Endothelial cell of umbilical vein (primary cell): Measurements from ENCODE around the gene SAMD4A. TPM values are rescaled to one million over a fixed set of nuclear protein-coding genes. Genes with fewer than 3 reads are reported as not detected.

Experiments
- BruUV-seq: library from RNA; stranded (reverse); fragments of 400-500 nt; replicated peaks from 2 replicates; lab custom pipeline; 2021; lab: Mats Ljungman, UMichigan
- CTCF ChIA-PET: fragments of 300-600, 350-600 bp; sonication (Branson Sonifier 250); formaldehyde crosslinking; loops from one replicate; lab custom pipeline; 2021; ENCODE audit warnings: antibody characterized with exemption, inconsistent platforms; lab: Charles Lee
- POLR2A ChIA-PET: fragments of 300-600, 350-600 bp; sonication (Branson Sonifier 250); formaldehyde crosslinking; loops from one replicate; lab custom pipeline; 2021; ENCODE audit warnings: antibody characterized with exemption, inconsistent platforms; lab: Charles Lee
- DNase-seq: peaks from one replicate; pipeline ENCODE4 v3.0.0-alpha.2; 2011; ENCODE audit warnings: low read depth, low spot score
- FAIRE-seq: peaks from 2 replicates; lab custom pipeline; 2011; peaks lifted over from hg19 to GRCh38; lab: Jason Lieb, UNC
- H2AFZ ChIP-seq: 2 replicates; pipeline ENCODE4 v1.6.0; 2012; ENCODE audit warnings: low read depth, low read length, control low read depth, inconsistent platforms
- H3K27ac ChIP-seq: 2 replicates; pipeline ENCODE4 v1.5.1; 2011; ENCODE audit warnings: low read depth, mild to moderate bottlenecking, control low read depth, low read length, moderate library complexity; ENCODE audit not compliant: insufficient read depth
- H3K27me3 ChIP-seq, 2 experiments: 2 replicates each; pipeline versions ENCODE4 v1.6.0 to v1.6.1; 2011; ENCODE audit warnings: low read length in 2 of 2, mixed read lengths in 1 of 2; ENCODE audit not compliant: control insufficient read depth in 2 of 2, insufficient read depth in 2 of 2
- H3K36me3 ChIP-seq, 2 experiments: 2 replicates in 1 of 2; 3 replicates in 1 of 2; pipeline ENCODE4 v1.5.1; 2011; ENCODE audit warnings: low read length in 2 of 2, mild to moderate bottlenecking in 1 of 2, moderate library complexity in 1 of 2; ENCODE audit not compliant: control insufficient read depth in 2 of 2, insufficient read depth in 2 of 2; ENCODE audit errors: extremely low read depth in 1 of 2
- H3K4me1 ChIP-seq: 3 replicates; pipeline ENCODE4 v1.5.1; 2011; ENCODE audit warnings: mild to moderate bottlenecking, low read length; ENCODE audit not compliant: control insufficient read depth, insufficient read depth; ENCODE audit errors: extremely low read depth
- H3K4me2 ChIP-seq: 2 replicates; pipeline ENCODE4 v1.6.1; 2011; ENCODE audit warnings: low read length, control low read depth, mixed read lengths; ENCODE audit not compliant: insufficient read depth
- H3K4me3 ChIP-seq, 3 experiments: fragments of 200-600 bp in 1 of 3; sonication (generic), shearing (Covaris generic) in 1 of 3; replicated peaks in 1 of 3; 2 replicates each; pipeline ENCODE4 v1.5.1; 2011 to 2016; ENCODE audit warnings: control low read depth in 3 of 3, low read length in 3 of 3, mild to moderate bottlenecking in 2 of 3, inconsistent platforms in 1 of 3, low read depth in 1 of 3, moderate library complexity in 1 of 3; ENCODE audit not compliant: insufficient read depth in 1 of 3
- H3K79me2 ChIP-seq: 2 replicates; pipeline ENCODE4 v1.6.0; 2012; ENCODE audit warnings: low read length, inconsistent platforms; ENCODE audit not compliant: control insufficient read depth, insufficient read depth
- H3K9ac ChIP-seq: replicated peaks from 2 replicates; pipeline ENCODE3; 2011; ENCODE audit warnings: low read length, control low read depth; ENCODE audit not compliant: insufficient read depth; ENCODE audit errors: extremely low read depth
- H3K9me1 ChIP-seq: replicated peaks from 3 replicates; pipeline ENCODE4 v1.6.0; 2011; ENCODE audit warnings: mild to moderate bottlenecking, low read length; ENCODE audit not compliant: control insufficient read depth, insufficient read depth; ENCODE audit errors: extremely low read depth
- H3K9me3 ChIP-seq: replicated peaks from 2 replicates; pipeline ENCODE4 v1.5.1; 2012; ENCODE audit warnings: low read length, inconsistent platforms; ENCODE audit not compliant: control insufficient read depth, insufficient read depth
- H4K20me1 ChIP-seq: replicated peaks from 2 replicates; pipeline ENCODE3; 2011; ENCODE audit warnings: mild to moderate bottlenecking, low read length; ENCODE audit not compliant: control insufficient read depth, insufficient read depth; ENCODE audit errors: extremely low read depth
- FOS ChIP-seq: IDR thresholded peaks from 2 replicates; pipeline ENCODE4 v1.6.1; 2011; ENCODE audit warnings: mild to moderate bottlenecking, low read length, moderate library complexity, borderline replicate concordance; ENCODE audit not compliant: insufficient read depth
- GATA2 ChIP-seq: IDR thresholded peaks from 2 replicates; pipeline ENCODE4 v1.7.0; 2011; ENCODE audit warnings: low read depth, mild to moderate bottlenecking, moderate library complexity, mixed read lengths, low read length; ENCODE audit not compliant: insufficient read length, insufficient read depth
- JUN ChIP-seq: IDR thresholded peaks from 2 replicates; pipeline ENCODE4 v1.6.1; 2011; ENCODE audit warnings: borderline replicate concordance, low read depth; ENCODE audit not compliant: insufficient read length, insufficient read depth
- MYC ChIP-seq: IDR thresholded peaks from one replicate; pipeline ENCODE4 v1.6.1; 2011; ENCODE audit warnings: mild to moderate bottlenecking, low read depth, low read length
- POLR2A ChIP-seq: IDR thresholded peaks from 2 replicates; pipeline ENCODE4 v1.6.1; 2012; ENCODE audit warnings: low read depth, mild to moderate bottlenecking, control low read depth, low read length
- POLR2AphosphoS5 ChIP-seq: IDR thresholded peaks from 2 replicates; pipeline ENCODE4 v1.6.1; 2012; ENCODE audit warnings: low read depth, mild to moderate bottlenecking, control low read depth, low read length, moderate library complexity; ENCODE audit not compliant: insufficient read depth
- dilution Hi-C: fragments of 300-500 bp; cut with MboI; formaldehyde crosslinking; loops from one replicate; pipeline ENCODE4 v1.15.0; 2019; ENCODE audit warnings: low sequenced_read_pairs; ENCODE audit not compliant: extremely low pct_ligation_motif_present
- intact Hi-C: fragments of 100-400 bp; cut with micrococcal nuclease; formaldehyde crosslinking; loops from one replicate; pipeline ENCODE4 v1.10.0; 2022
- polyA plus RNA-seq, 4 experiments: library from polyadenylated mRNA; depleted of rRNA in 3 of 4; stranded (reverse) in 3 of 4; unstranded in 1 of 4; fragments of >200 nt; gene quantifications; 2 replicates each; pipeline versions ENCODE4 v1.2.1 to v1.2.3, GENCODE V29; 2011 to 2012; ENCODE audit warnings: missing spikeins in 1 of 4
- total RNA-seq: library from RNA; stranded (reverse); gene quantifications from 2 replicates; pipeline ENCODE4 v1.2.3, GENCODE V29; 2021
- TF ChIP-seq, protein P1 (sequence below): IDR thresholded peaks from 2 replicates; pipeline ENCODE4 v1.6.1; 2011; ENCODE audit not compliant: insufficient read depth, insufficient read length
- TF ChIP-seq, protein P2 (sequence below), 2 donors: IDR thresholded peaks; 1 replicate in 1 of 2; 2 replicates in 1 of 2; pipeline ENCODE4 v1.5.1; 2011; ENCODE audit warnings: low read length in 2 of 2, mild to moderate bottlenecking in 2 of 2, moderate library complexity in 2 of 2, control low read depth in 1 of 2, inconsistent platforms in 1 of 2, low read depth in 1 of 2; ENCODE audit not compliant: insufficient read depth in 1 of 2; ENCODE audit errors: extremely low read depth in 1 of 2

SAMD4A gene
- total and polyA plus RNA-seq, 2 donors (not counting 3 experiments of a cell fraction or from before 2014, with no cell fraction given), result 37.7 to 95.3 TPM

DNA sequence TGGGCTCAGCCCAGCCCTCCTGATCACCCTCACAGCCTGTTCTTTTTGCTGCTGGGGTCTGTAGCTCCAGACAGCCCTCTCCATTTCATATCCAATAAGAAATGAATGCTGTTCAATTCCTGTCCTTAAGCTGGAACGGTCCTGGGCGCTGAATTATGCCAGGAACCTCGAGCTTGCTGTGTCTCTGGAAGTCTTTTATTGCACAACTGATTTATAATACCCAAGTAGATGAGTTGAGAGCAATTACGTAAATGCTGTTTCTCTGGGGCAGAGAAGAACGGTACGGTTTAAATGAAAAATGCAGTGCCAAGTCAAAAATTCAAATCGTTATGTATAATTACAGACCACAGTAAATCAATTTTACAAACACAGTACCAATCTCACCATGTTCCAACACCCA is 161.0 kb downstream of the SAMD4A start:
- DNase-seq (no peak), FAIRE-seq (no peak)
- ChIA-PET POLR2A (no interaction called here), CTCF (interaction anchor here (1.2 to 2.6 kb wide), 2 partner anchors 46 to 164 kb away, joined by 4 to 13 read pairs; no protein-coding TSS in a partner anchor)
- intact Hi-C loops, result no loop called here
- Histone ChIP-seq H3K4me1 (peaks cover 3% of the 10 kb centered on the region), H4K20me1 (peaks cover 3% of the 10 kb centered on the region), H3K27me3 (no peaks in the 10 kb centered on the region), H3K36me3 (no peaks in the 10 kb centered on the region), H3K4me2 (no peak overlapping the region), H3K4me3 (no peak overlapping the region), H3K27ac (no peak overlapping the region), H3K9ac (no peak overlapping the region), H2AFZ (no peak overlapping the region), H3K9me1 (no peaks in the 10 kb centered on the region), H3K79me2 (peaks cover 34% of the 10 kb centered on the region), H3K9me3 (no peaks in the 10 kb centered on the region)
- TF ChIP-seq JUN, result no peak
- TF ChIP-seq, protein P1, sequence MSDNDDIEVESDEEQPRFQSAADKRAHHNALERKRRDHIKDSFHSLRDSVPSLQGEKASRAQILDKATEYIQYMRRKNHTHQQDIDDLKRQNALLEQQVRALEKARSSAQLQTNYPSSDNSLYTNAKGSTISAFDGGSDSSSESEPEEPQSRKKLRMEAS, result no peak
- no peak for TF ChIP-seq FOS
- no peak for TF ChIP-seq GATA2
- TF ChIP-seq POLR2A, result no peak
- TF ChIP-seq, protein P2, sequence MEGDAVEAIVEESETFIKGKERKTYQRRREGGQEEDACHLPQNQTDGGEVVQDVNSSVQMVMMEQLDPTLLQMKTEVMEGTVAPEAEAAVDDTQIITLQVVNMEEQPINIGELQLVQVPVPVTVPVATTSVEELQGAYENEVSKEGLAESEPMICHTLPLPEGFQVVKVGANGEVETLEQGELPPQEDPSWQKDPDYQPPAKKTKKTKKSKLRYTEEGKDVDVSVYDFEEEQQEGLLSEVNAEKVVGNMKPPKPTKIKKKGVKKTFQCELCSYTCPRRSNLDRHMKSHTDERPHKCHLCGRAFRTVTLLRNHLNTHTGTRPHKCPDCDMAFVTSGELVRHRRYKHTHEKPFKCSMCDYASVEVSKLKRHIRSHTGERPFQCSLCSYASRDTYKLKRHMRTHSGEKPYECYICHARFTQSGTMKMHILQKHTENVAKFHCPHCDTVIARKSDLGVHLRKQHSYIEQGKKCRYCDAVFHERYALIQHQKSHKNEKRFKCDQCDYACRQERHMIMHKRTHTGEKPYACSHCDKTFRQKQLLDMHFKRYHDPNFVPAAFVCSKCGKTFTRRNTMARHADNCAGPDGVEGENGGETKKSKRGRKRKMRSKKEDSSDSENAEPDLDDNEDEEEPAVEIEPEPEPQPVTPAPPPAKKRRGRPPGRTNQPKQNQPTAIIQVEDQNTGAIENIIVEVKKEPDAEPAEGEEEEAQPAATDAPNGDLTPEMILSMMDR (IDR thresholded peaks at IDR 0.05; ENCODE audit: extremely low read depth in 1 of 2, insufficient read depth in 1 of 2, low read depth in 1 of 2, low read length in 2 of 2), result no peak
- no peak for TF ChIP-seq POLR2AphosphoS5
- TF ChIP-seq MYC, result no peak
- no TSS peak for BruUV-seq
- dilution Hi-C loops, result no loop called here
